GM19455 (cell line): ENCODE results near the gene FAM3C.

Source experiments
- ATAC-seq: cut with Tn5 transposase; IDR thresholded peaks from one replicate; pipeline ENCODE4 v1.9.1; 2021; ENCODE audit not compliant: unreplicated experiment

The FAM3C gene

DNA sequence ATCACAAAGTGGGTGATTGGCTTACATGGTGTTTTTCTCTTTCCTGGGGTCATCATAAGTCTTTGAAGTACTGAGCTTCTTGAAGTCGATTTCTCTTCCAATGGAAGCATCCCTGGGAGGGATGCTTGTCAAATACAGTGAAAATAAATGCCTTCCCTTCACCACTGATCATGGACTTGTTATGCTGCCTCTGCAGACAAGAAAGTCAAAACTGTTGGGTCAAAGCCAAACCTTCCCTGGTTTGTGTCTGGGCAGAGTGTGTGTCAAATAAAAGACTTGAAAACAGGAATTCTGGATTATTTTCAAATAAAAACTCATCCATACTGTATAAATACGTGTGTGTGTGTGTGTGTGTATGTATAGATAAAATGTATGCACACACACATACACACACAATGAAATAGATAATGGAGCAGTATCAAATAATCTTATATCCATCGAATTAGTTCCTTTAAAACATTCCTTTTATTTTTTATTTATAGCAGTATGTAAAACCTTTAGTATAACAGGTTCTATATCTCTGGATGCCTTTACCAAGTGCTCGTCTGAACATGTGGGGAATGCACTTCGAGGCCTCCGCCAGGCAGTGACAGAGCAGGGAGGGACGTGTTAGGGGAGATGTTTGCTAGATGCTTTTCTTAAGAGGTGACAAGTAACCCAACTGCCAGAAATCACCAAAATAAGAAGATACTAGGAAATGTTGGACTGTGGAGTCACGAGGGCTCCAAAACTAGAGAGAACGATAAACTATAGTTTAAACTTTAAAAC, 94.5 kb downstream of the FAM3C start:
- ATAC-seq, result no peak

DNA sequence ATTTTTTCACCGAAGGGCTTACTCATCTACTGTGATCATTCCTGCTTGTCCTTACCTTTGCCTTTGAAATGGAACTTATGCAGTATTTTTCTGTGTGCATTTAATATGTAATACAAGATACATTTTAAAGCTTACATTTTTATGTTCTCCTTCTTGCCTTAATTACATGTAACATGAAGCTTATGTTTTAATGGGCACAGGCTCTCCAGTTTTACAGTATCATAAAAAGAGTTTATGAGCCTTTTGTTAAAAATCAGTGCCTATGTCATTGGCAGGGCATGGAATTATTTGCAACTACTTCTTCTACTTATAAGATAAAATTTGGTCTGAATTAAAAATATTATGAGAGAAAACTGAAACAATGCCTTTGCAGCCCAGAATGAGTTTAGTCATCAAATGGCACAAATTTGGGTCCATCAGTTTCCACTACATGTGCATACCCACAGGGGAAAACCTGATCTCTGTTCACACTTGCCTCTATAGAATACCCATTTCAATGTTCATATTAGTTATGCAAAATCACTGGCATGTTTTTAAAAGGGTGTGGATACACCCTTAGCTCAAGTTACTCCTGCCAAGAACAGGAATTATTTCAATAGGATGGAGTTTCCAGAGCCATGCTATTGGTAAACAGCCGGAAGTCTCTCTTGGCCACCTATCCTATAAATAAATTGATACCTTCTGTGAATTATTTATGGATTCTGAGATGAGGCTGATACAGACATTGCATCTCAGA, 95.3 kb downstream of the FAM3C start:
- ATAC-seq, result no peak
